Hindlimb muscle (tissue), 1 donor: Measurements from ENCODE around the gene CPHXL. TPM values are rescaled to one million over a fixed set of nuclear protein-coding genes. Genes with fewer than 3 reads are reported as not detected.

ENCODE experiments used
- DNase-seq: peaks from one replicate; pipeline ENCODE4 v3.0.0-alpha.2; 2013
- polyA plus RNA-seq: library from polyadenylated mRNA; unstranded; fragments of 120-200 nt; gene quantifications from one replicate; pipeline ENCODE4 v1.2.1, GENCODE V29; 2013; ENCODE audit not compliant: insufficient read length

CPHXL gene
- polyA plus RNA-seq: not detected

DNA sequence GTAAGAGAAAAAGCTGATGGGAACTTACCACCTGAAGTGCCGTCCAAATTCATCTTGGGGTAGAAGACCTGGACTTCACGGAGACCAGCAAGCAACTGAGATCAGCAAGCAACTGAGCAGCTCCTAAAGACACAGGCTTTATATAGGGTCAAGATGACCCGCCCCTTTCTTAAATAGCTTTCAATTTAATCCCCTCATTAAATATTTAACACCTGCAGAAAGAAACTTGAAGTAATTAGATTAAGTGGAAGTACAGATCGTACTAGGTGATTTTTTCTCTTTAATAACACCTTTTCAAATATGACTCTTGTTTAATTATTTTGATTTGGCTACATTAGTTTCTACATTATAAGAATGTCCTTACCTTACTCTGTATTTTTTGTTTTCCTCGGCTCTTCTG is at the start of gene CPHXL:
CPHXL (minus strand) TSS at position 101 of the 400 bp plus-strand sequence; CDS start at position 53, 48 bp downstream.
- DNase-seq: no peak

DNA sequence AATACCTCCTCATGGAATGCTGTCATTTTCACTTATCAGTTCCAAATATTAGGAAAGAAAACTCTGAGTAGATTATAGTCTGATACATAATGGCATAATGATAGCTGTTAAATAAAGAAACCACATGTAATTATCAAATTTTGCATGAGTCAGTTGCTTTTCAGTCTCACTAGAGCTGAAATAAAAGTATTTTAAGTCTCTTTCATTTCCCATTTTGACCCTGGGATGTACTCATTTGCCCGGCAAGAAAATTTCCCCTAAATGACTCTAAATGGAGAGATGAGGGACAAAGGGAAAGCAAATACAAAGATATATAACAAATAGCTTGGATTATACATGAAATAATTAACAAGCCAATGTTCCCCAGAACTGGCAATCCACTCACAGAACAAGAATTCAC is 47.9 kb upstream of the CPHXL start:
- no peak for DNase-seq

DNA sequence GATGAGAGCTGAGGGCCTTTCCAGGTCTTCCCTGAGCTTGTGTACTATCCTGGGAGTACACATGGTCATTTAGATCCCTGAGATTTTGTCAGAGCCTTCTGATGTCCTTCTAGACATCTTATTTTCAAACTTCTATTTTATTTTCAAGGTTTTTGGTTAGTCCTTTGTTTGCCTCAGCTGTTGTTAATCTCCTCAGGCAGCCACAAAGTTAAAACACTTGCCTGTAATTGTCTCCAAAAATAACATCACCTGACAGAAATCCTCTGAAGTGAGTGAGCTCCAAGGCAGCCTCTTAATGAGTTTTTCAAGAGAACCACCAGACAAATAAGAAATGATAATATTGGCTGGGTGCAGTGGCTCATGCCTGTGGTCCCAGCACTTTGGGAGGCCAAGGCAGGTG is 43.8 kb upstream of the CPHXL start:
- DNase-seq: no peak

DNA sequence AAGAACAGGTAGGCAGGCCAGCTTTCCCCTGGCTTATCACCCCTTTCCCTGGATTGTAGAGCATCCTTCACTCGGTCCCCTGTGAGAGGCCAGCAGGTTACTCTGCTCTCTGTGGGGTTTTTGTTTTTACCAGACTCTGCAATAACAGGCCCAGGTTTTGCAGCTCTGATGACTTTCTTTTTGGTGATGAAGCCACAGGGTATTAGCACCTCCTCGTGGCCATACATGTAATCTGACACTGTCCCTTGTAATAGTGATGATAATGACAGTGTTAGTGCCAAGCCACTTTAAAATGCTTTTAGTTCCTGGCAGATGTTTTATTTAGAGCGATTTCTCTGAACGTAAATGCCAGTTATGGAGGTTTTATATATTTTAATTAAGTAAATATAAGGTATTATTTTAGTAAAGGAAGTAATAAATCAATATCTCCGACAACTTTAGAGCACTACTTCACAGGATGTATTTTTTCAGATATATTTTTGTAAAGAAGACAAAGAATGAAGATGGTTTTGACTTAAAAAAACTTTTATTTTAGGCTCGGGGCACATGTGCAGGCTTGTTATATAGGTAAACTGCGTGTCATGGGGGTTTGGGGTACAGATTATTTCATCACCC is 38.0 kb upstream of the CPHXL start:
- DNase-seq: peak; percentile 42

DNA sequence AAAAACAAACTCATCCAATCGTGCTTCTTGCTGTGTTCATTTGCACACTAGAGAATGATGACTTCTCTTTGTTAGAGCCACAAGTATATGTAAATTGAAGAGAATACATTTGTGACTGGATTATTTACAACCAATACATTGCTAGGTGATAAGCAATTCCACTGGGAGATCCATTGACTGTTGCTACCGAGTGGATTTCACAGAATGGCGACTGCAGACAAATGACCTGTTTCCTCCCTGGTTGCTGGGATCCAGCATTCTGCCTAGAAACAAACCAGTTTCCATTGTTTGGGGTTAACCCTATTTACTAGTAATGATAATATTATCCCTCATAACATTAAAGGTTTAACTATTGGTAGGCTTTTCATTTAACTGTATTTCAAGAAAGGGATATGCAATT is 36.9 kb upstream of the CPHXL start:
- DNase-seq: no peak

- no peak for DNase-seq
These were observed 36.5 kb upstream of the CPHXL start for GRCh38 chr16:75762746-75763145.

DNA sequence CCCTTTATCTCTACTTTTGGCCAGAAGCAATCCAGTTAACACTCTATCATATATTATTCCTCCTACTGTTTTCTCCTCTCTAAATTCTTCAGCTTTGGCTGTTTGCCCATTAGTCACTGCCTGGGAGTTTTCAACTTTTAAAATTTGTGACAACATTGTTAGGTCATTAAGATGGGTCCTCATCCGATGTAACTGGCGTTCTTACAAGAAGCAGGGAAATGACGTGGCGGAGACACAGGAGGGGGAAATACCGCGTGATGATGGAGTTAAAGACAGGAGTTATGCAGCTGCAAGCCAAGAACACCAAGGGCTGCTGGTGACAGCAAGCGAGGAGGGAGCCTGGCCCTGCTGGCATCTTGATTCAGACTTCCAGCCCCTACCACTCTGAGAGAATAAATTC is 34.8 kb upstream of the CPHXL start:
- DNase-seq: no peak

DNA sequence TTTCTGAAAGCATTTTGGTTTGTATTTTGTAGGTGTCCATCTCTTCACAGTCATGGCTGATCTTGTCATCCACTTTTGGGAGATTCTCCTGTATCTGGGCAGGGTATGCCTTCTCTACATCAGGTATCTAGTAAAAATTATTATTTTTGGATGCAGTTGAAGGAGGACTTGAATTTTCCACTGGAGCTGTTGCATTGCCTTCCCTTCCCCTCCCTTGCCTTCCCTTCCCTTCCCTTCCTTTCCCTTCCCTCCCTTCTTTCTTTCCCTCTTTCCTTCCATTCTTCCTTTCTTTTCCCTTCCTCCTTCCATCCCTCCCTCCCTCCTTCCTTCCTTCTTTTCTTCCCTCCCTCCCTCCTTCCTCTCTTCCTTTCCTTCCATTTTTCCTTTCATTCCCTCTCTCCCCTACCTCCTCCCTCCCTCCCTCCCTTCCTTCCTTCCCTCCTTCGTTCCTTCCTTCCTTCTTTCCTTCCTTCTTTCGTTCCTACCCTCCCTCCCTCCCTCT is 33.8 kb upstream of the CPHXL start:
- no peak for DNase-seq

DNA sequence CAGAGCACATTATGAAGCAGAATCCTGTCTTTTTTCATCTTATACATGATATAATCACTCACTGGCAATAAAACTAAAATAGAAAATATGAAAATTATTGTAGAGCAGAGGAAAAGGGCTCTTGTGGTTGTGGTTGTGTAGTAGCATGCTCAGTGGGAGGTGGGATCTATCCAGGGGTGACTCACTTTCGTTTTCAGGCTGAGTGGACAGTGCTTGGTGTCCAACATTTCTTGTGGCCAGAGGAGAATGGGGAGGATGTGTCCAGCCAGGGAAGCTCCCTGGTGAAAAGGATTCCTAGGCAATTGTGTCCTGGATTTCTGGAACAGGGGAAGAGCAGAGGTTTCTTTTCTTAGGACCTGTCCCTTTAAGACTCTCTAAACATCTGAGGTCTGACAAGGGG is 31.9 kb upstream of the CPHXL start:
- no peak for DNase-seq

GRCh38 chr16:75754141-75754540 is 27.9 kb upstream of the CPHXL start:
- DNase-seq: no peak

DNA sequence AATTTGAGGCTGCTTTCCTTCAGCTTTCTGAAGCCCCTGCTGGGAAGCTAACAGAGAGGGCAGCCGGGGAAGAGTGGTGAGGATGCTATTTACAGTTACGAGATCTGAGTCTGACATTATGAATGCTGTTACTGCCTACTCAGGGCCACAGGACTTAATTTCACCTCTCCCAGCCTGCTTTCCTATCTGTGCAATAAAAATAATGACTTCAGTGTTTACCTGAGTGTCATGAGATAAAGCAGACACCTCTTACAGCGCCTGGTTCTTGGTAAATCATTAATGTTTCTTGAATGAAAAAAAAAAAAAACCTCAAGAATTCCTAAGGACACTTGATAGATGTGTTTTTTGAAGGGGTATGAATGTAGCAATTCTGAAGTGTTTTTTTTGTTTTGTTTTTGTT is 24.2 kb upstream of the CPHXL start:
- DNase-seq: no peak

GRCh38 chr16:75746359-75746758 is 20.1 kb upstream of the CPHXL start:
- DNase-seq: no peak

- no peak for DNase-seq
These were observed 19.5 kb upstream of the CPHXL start for GRCh38 chr16:75745823-75746222.

GRCh38 chr16:75745242-75745641 is 19.0 kb upstream of the CPHXL start:
- no peak for DNase-seq

DNA sequence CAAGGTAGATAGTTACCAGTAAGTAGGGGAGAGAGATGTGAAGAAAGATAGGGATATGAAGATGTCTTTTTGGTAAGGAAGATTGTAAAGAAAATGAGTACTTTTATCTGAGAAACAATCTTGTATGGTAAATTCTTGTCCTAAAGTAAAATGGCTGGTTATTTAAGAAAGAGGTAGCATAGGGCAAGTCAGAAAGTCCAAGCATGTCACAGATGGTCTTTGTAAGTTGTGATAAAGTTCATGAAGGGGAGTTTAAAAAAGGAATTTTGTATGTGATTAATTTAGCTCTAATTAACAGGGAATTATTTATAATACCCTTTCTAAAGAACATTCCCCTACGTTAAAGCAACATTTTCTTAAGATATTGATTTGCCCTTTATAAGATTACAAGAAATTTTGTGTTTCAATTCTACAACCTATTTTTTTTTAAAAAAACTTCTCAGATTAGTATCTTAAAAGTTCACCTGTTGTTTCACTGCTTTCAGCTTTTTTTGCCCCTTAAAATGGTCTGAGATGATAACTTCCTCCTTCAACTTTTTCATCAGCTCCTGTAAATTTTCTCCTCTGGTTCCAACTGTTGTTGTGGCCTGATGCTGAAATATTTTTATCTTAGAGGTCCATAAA is 16.2 kb upstream of the CPHXL start:
- no peak for DNase-seq

DNA sequence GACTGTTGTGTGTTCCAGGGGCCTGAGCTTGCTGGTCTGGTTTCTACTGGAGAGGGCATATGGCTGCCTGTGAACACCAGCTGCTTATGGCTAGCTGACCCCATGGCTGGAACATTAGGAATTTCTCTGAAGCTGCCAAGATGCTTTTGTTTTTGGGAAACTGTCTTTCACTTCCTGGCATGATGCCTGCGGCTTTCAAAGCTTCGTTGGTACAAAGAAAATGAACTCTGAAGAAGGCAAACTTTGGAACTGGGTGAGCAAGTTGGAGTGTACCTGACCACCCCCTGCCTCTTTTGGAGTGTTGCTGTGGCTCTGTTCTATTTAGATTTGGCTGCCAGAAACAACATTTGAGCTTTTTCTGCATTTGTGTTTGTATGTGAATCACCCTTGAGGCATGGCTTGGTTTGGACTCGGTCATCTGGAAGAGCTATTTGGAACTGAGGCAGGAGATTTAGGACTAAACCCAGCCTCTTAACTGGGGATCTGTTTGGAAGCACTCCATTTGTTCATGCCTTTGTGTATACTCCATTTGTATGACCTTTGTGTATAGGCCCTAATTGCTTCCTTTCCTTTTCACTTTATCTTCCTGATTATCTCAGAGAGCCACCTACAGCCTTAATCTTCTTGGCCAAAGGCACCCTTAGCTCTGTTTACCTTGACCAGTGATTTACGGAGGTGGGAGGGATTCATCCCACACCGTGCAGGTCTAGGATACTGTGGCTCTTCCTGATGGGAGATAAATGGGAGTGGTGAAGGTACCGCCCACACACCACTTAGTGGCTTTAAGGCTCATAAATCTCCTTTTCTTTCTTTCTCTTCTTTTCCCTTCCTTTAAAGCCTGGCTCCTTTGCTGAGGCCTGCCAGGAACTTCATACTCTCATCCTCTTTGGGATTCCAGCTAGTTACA is 7.3 kb upstream of the CPHXL start:
- peak; percentile 23 for DNase-seq

GRCh38 chr16:75732871-75733270 is 6.6 kb upstream of the CPHXL start:
- no peak for DNase-seq

DNA sequence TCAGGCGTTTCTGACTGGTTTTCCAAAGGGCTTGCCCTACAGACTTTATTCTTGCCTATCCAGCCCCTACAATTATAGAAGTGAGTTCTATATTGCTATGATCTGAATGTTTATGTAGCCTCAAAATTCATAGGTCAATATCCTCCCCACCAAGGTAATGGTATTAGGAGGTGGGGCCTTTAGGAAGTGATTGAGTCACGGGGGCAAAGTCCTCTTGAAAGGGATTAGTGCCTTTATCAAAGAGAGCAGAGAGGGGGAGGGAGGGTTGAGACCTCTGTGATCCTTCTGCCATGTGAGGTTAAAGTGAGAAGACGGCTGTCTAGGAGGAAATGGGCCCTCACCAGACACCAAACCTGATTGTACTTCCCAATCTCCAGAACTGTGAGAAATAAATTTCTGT is 931 bp upstream of the CPHXL start:
- DNase-seq: no peak

DNA sequence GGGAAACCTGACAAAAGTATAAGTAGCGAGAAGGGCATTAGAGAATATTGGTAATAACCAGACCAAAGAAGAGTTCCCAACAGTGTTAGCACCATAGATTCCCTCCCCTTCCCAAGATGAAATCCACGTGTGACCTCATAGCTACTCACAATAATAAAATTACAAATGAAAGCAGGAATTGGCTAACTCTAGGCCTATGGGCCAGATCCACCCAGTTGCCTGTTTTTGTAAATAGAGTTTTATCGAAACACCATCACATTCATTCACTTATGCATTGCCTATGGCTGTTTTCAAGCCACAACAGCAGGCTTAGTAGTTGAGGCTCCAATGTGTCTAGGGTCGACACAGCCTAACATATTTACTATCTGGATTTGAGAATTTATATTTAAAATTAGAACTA is 7.8 kb downstream of the CPHXL start:
- DNase-seq: no peak

- DNase-seq: no peak
These were observed 11.6 kb downstream of the CPHXL start for GRCh38 chr16:75714661-75715060.

GRCh38 chr16:75710344-75710743 is 15.9 kb downstream of the CPHXL start:
- DNase-seq: no peak

- no peak for DNase-seq
These were observed 23.0 kb downstream of the CPHXL start for GRCh38 chr16:75703306-75703705.

DNA sequence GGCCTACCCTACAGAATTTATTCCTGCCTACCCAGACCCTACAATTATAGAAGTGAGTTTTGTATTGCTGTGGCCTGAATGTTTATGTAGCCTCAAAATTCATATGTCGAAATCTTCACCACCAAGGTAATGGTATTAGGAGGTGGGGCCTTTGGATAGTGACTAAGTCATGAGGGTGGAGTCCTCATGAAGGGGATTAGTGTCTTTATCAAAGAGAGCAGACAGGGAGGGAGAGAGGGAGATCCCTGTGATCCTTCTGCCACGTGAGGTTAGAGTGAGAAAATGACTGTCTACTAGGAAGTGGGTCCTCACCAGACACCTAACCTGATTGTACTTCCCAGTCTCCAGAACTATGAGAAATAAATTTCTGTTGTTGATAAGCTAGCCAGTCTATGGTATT is 24.0 kb downstream of the CPHXL start:
- DNase-seq: no peak

- DNase-seq: no peak
These were observed 24.9 kb downstream of the CPHXL start, which contains the start of gene DUXB for GRCh38 chr16:75701361-75701760. Gene DUXB (minus strand): TSS chr16:75701461. CDS start chr16:75701418, 43 bp downstream.
